Measurements from ENCODE around the gene HIBADH. TPM values are rescaled to one million over a fixed set of nuclear protein-coding genes. Genes with fewer than 3 reads are reported as not detected.

The HIBADH gene
- total RNA-seq, 4 donors from 2014 or later = 19.6 to 35.0 (median 30.5) TPM

- intact Hi-C loops (cut with DNase I; ENCODE audit: low total_unique reads) = no loop called here
- TF ChIP-seq CTCF (IDR thresholded peaks at IDR 0.05) = no peak
- TF ChIP-seq POLR2A (IDR thresholded peaks at IDR 0.05) = no peak
These were observed 72.3 kb downstream of the HIBADH start for GRCh38 chr7:27590416-27590815.

GRCh38 chr7:27587429-27587828 is 75.3 kb downstream of the HIBADH start:
- WGBS, 2 donors = 90 to 92% methylated on average over 3 of the region's 3 CpGs
- no peak for TF ChIP-seq POLR2A (IDR thresholded peaks at IDR 0.05)
- no peak for TF ChIP-seq CTCF (IDR thresholded peaks at IDR 0.05)
- no peak overlapping the region for H3K4me3 ChIP-seq (ENCODE audit: low read depth, poor library complexity, severe bottlenecking)
- intact Hi-C loops (cut with DNase I; ENCODE audit: low total_unique reads) = no loop called here
- DNase-seq (ENCODE audit: low spot score in 2 of 2) = no peak

More at GRCh38 chr7:27590416-27590815, 72.3 kb downstream of the HIBADH start:
- no peak for DNase-seq (ENCODE audit: low spot score in 2 of 2)
- WGBS, 2 donors = 0 to 63% methylated on average over 1 of the region's 1 CpG
- no peak overlapping the region for H3K4me3 ChIP-seq (ENCODE audit: low read depth, poor library complexity, severe bottlenecking)

- 70 to 80% methylated on average over 8 of the region's 8 CpGs for WGBS, 2 donors
- intact Hi-C loops (cut with DNase I; ENCODE audit: low total_unique reads) = no loop called here
- DNase-seq (ENCODE audit: low spot score in 2 of 2) = no peak
- no peak overlapping the region for H3K4me3 ChIP-seq (ENCODE audit: low read depth, poor library complexity, severe bottlenecking)
- TF ChIP-seq CTCF (IDR thresholded peaks at IDR 0.05) (no peak), POLR2A (IDR thresholded peaks at IDR 0.05) (no peak)
These were observed 75.9 kb downstream of the HIBADH start for GRCh38 chr7:27586825-27587224.

GRCh38 chr7:27585781-27586447 is 76.8 kb downstream of the HIBADH start:
- WGBS, 2 donors = 46 to 83% methylated on average over 2 of the region's 2 CpGs
- intact Hi-C loops (cut with DNase I; ENCODE audit: low total_unique reads) = no loop called here
- H3K4me3 ChIP-seq (ENCODE audit: low read depth, poor library complexity, severe bottlenecking) = no peak overlapping the region
- TF ChIP-seq POLR2A (IDR thresholded peaks at IDR 0.05) = no peak
- no peak for TF ChIP-seq CTCF (IDR thresholded peaks at IDR 0.05)
- no peak for DNase-seq (ENCODE audit: low spot score in 2 of 2)

GRCh38 chr7:27581906-27582305 is 80.8 kb downstream of the HIBADH start:
- no peak for TF ChIP-seq CTCF (IDR thresholded peaks at IDR 0.05)
- TF ChIP-seq POLR2A (IDR thresholded peaks at IDR 0.05) = no peak
- no peak overlapping the region for H3K4me3 ChIP-seq (ENCODE audit: low read depth, poor library complexity, severe bottlenecking)
- DNase-seq (ENCODE audit: low spot score in 2 of 2) = no peak
- WGBS, 2 donors = 95 to 98% methylated on average over 1 of the region's 1 CpG
- intact Hi-C loops (cut with DNase I; ENCODE audit: low total_unique reads) = no loop called here

GRCh38 chr7:27581119-27581518 is 81.6 kb downstream of the HIBADH start:
- DNase-seq (ENCODE audit: low spot score in 2 of 2) = no peak
- intact Hi-C loops (cut with DNase I; ENCODE audit: low total_unique reads) = no loop called here
- 80 to 83% methylated on average over 2 of the region's 2 CpGs for WGBS, 2 donors
- no peak for TF ChIP-seq CTCF (IDR thresholded peaks at IDR 0.05)
- no peak for TF ChIP-seq POLR2A (IDR thresholded peaks at IDR 0.05)
- H3K4me3 ChIP-seq (ENCODE audit: low read depth, poor library complexity, severe bottlenecking) = no peak overlapping the region
